ENCODE results near the gene POLR2L.

GRCh38 chr11:870127-870413 lies 27.7 kb upstream of the POLR2L start:
- TF ChIP-seq CTCF (IDR thresholded peaks at IDR 0.05) (no peak), POLR2A (IDR thresholded peaks at IDR 0.05) (no peak), EP300 (IDR thresholded peaks at IDR 0.05) (no peak)

Data from ovary (tissue), 3 donors.